HG03571 (cell line): ENCODE data around the gene ATP11A.

Source experiments
- ATAC-seq: cut with Tn5 transposase; IDR thresholded peaks from one replicate; pipeline ENCODE4 v1.9.1; 2021; ENCODE audit not compliant: unreplicated experiment

The ATP11A gene

DNA sequence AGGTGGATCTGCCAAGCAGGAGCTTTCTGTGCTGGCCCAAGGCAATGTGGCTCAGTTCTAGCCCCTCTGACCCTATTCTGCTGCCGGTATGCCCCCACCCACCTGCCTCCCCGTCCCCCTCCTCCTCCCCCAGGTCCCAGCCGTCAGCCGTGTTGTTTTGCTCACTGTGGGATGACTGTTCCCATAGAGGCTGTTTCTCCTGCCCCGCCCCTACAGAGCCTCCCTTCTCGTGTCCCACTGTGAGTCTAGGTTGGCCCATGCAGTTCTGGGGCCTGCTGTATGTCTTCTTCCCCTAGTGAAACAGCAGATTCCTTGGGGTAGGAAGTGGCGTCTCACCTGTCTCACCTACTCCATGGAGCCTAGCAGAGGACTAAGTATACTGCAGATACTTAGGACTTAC, 48.8 kb downstream of the ATP11A start:
- no peak for ATAC-seq

DNA sequence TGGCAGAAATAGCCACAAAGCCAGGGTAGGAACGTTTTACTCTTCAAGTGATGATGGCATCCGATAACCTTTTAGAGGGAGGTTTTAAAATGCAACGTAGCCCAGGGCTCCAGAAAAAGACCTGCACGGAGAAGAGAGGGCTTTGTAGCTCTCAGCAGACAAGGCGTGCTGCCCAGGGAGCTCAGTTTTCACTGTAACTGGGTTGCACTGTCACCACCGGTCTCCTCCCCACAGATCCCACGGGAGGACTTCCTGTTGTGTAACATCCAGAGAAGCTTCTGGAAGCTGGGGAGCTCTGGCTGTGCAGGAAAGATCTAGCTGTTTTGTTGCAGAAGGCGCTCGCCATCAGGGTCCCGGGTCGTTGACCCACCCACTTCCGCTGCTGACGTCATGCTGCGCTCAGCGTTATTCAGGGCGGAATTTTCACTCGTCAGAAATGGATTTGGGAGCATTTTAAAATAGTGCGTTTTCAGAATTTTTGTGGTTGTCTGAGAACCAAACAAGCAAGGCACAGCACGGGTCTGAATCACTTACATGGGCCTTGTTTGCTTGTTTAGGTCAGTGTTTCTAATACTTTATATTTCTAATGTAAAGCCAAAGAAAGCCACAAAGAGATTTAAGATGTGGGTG, 50.8 kb downstream of the ATP11A start:
- no peak for ATAC-seq

DNA sequence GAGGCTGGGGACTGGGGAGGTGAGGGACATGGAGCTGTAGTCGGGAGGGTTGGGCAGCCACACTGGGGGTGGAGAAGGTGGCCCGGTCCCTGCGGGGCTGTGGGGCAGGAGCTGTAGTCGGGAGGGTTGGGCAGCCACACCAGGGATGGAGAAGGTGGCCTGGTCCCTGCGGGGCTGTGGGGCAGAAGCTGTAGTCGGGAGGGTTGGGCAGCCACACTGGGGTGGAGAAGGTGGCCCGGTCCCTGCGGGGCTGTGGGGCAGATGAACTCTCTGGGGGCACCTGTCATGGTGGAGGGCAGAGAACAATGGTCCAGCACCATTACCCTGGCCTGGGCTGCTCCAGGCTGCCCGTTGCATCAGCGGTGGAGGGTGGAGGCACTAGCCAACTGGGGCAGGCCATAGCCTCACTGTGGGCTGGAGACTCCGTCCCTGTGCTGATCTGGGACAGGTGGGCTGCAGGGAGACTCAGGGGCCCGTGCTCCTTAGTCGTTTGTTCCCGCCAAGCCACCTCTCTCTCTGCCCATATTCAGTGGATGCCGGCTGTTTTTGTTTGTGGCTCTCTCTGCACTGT, 51.4 kb downstream of the ATP11A start:
- no peak for ATAC-seq

DNA sequence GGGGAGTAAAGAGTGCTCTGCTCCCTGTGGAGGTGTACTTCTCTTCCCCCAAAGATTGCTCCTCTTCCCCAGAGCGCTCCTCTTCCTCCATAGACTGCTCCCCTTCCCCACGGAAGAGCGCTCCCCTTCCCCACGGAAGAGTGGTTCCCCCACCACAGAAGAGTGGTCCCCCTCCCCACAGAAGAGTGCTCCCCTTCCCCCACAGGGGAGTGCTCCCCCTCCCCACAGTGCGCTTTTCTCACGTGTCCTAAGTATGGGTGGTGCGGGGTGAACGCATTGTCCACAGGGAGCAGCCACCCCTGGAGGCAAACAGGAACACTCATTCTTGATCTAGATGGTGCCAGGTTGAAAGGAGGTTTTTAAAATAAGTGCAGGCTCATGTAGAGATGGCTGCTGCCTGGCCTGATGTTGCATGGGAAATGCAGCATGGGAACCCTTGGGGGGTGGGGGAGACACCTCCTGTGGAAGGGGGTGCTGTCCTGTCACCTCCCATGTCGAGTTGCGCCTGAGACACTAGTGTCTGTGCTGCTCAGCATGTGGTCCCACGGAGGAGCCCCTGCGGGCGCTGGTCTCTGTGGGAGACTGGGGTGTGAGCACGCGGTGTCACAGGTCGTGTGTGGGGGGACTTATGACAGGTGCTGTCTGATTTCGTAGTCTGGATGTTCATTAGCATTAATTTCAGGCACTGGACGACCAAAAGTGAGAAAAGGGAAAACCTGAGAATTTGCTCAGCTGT, 52.2 kb downstream of the ATP11A start:
- ATAC-seq = no peak

DNA sequence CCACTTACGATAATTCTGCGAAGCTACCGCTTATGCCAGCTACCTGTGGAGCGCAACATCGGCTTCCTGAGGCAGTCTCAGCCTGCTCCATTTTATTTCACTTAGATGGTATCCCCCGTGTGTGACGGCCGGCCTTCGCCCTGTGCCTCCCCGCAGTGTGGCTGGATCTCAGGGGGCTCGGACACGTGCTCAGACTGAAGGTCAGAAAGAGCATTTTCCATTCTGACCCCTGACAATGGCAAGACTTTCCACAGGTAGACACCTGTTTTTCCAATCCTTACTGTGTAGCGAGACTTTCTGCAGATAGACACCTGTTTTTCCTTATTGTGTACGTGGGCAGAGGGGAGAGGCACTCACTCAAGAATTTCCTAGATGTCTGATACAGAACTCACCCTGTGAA, 52.7 kb downstream of the ATP11A start:
- no peak for ATAC-seq

DNA sequence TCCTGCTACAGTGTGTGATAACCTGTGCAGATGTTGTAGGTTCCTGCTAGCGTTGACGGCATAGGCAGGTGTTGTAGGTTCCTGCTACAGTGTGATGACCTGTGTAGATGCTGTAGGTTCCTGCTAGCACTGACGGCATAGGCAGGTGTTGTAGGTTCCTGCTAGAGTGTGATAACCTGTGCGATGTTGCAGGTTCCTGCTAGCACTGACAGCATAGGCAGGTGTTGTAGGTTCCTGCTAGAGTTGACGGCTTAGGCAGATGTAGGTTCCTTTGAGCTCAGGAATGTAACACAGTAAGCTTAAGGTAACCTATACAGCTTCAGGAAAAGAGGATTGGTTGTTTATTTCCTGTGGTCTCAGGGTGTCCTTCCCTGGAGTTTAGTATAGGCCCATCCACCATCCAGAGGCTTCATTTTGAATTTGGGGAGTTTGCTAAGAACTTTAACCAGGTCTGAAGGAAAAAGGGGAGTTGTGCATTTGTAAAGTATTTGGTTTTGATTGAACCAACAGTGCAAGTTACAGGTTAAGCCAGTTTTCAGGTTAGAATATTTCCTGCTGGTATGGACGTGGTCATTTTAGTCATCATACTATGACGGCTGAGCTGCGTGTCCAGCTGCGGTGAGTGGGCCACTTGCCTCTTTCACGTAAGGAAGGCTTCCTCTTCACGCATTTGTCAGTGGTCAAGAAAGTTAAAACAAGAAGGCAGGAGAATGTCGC, 53.8 kb downstream of the ATP11A start:
- no peak for ATAC-seq

DNA sequence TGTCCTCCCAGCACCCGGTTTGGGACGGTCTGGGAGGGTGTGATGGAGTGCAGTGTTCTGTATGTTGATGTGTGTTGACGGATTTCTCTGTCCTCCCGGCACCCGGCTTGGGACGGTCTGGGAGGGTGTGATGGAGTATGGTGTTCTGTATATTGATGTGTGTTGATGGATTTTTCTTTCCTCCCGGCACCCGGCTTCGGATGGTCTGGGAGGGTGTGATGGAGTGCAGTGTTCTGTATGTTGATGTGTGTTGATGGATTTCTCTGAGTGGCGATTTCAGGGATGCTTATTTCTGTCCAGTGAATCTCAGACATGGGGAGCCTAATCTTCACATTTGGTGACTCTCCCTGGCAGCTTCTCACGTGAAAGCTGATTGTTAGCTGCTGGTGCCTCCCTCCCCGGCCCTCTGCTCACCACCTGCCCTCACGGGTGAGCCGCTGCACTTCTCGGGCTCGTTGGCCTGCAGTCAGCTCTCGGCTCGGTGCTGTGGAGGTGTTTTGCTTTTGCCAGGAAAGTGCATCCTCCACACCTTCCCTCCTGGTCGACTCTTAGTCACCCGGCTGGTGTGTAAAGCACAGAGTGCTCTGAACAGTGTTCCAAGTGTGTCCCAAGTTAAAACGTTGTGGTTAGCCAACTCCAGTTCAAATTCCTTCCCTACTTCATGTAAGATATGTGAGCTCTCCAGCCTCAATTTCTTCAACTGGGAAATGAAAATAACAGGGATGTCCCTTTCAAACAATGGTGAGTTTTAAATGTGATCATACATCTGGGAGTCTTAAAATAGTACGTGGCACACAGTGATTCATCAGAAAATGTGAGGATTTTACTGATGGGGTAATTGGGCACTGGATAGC, 54.6 kb downstream of the ATP11A start:
- no peak for ATAC-seq

DNA sequence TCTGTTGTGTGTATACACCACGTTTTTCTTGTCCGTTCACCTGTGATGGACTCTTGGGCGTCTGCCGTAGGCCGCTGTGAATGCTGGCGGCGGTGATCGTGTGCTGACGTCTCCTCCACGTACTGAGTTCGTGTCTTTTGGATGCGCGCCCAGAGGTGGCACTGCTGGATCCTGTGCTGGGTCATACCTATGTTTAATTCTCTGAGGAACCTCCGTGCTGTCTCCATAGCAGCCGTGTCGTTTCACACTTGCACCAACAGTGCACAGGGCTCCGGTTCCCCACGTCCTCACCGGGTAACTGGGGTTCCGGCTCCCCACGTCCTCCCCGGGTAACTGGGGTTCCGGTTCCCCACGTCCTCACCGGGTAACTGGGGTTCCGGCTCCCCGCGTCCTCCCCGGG, 56.2 kb downstream of the ATP11A start:
- no peak for ATAC-seq

DNA sequence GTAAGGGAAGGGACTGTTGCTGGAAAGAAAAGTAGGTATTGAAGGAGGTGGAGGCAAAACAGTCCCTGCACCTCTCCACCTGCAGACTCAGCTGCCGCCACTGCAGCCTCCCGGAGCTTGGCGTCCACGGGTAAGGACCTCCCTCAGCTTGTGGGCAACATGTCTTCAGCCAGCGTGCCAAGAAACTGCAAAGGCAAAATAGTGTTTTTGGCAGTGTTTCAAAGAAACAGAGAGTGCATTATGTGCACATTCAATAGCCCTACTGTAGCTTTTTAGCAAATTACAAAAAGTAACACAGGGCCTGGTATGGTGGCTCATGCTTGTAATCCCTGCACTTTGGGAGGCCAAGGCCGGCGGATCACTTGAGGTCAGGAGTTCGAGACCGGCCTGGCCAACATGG, 57.4 kb downstream of the ATP11A start:
- no peak for ATAC-seq

DNA sequence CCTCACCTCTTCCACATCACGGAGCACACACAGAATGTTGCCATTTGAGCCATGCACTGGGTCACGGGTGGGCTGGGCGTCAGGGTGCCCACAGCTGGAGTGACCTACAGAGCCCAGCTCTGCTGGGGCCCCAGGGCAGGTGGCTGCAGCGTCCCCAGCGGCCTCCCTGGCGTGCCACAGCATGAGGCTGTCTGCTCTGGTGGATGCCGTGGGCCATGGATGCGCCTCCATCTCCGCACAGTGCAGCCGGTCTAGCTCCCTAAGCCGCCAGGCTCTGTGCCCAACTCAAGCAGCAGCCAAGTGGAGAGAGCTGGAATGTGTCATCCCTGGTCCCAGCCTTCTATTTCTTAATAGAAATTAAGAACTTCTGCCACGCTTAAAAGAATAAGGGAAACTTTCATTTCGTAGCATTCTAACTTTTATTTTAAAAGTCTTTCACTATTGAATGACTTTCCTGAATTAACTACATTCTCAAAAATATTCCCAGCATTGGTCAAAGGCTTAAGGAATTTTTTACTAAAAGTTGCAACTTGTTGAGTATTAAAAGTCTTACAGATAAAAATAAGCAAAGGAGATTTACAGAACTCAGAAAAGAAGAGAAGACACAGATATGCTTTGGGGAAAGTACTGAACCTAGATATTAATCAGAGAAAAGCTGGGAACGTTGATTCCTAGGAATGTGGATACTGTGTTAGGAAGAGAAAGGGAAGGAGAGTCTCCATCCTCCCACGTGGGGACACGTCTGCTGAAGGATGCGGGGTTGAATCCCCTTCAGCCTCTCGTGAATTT, 59.3 kb downstream of the ATP11A start:
- ATAC-seq = no peak

DNA sequence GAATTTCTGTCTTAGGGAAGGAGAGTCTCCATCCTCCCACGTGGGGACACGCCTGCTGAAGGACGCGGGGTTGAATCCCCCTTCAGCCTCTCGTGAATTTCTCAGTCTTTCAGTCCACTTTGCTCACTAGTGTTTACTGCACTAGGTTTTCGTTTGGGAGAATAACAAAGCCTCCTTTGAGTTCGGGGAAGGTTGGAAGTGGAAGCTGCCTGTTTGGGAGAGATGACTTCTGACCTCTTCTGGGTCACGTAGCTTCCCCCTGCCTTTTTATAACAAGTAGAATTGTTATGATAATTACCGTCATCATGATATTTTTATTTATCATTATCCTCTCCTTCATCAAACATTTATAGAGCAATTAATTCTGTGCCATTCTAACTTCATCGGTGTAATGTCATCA, 60.7 kb downstream of the ATP11A start:
- no peak for ATAC-seq

DNA sequence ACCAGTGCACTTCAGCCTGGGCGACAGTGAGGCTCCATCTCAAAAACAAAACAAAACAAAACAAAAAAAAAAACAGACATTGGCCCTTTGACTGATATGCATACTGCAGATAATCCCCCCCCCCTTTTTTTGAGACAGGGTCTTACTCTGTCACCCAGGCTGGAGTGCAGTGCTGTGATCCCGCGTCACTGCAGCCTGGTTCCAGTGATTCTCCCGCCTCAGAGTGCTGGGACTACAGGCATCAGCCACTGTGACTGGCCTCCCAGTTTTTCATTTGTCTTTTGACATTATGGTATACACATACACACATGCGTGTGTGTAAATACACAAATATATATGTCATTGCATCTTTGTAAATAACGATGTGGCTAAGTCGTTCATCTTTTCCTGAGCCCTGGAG, 61.8 kb downstream of the ATP11A start:
- no peak for ATAC-seq

DNA sequence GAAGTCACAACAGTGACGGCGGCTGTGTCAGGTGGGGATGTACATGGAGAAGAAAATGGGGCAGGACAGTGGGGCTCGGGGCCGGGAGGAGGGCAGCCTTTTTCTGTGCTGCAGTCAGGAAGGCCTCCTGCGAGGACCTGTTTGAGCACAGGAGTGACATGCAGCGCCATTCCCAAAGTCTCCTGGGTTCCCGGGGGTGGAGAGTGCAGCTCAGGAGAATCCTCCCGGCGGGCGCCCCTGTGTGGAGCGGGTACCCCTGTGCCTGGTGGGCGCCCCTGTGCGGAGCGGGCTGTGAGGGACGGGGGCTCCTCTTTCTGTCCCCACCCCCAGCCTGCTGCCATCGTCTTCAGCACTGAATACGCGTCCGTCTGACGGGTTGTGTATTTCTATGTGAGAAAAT, 62.4 kb downstream of the ATP11A start:
- no peak for ATAC-seq

DNA sequence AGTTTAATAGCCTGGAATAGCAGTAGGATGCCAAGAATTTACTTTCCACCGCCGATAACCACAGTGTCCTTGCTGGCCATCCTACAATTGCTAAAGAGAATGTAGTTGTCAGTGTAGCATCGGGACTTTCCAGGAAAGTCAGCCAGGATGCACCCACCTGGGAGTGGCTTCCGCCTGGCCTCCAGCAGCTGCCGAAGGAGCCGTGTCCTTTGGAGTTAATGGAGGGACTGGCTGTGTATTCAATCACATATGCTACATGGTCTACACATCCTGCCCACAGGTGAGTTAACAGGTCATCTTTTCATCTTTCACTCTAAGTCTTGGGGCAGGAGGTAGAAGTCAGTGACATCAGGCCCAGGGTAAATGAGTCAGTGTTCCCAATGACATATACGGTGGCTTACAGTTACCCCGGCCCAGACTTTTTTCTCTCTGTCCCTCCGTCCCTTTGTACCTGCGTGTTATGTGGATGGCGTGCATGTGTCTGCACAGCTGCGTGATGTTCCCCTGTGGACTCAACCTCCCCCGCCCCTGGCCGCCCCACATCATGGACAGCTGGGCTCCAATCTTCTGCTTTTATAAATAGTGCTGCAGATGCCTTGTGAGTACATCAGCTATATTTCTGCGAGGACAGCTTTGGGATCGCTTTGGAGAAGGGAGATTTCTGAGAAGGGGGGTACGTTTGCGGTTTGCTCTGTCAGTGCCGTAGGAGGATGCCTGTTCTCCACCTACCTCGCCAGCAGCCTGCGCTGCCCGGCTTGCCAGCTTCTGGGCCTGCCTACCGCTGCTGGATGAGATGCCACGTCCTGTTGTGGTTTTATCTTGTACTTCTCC, 63.1 kb downstream of the ATP11A start:
- ATAC-seq = no peak

DNA sequence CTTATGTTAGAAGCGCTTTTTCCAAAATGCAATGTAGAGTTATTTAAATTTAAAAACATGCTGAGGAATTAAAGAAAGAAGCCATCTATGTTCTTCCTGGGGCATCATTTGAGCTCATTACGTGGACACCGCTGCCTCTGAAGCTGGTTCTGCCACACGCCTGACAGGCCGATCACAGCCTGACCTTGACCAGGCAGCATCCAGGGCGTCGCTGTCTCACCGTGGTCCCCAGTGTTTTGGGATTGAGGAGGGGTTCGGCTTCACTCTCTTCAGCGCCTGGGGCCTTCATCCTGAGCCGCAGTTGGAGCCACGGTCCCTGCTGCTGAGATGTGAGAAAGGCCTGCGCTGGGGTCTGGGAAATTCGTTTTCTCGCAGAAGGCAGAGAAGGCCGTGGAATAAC, 64.0 kb downstream of the ATP11A start:
- ATAC-seq = no peak

DNA sequence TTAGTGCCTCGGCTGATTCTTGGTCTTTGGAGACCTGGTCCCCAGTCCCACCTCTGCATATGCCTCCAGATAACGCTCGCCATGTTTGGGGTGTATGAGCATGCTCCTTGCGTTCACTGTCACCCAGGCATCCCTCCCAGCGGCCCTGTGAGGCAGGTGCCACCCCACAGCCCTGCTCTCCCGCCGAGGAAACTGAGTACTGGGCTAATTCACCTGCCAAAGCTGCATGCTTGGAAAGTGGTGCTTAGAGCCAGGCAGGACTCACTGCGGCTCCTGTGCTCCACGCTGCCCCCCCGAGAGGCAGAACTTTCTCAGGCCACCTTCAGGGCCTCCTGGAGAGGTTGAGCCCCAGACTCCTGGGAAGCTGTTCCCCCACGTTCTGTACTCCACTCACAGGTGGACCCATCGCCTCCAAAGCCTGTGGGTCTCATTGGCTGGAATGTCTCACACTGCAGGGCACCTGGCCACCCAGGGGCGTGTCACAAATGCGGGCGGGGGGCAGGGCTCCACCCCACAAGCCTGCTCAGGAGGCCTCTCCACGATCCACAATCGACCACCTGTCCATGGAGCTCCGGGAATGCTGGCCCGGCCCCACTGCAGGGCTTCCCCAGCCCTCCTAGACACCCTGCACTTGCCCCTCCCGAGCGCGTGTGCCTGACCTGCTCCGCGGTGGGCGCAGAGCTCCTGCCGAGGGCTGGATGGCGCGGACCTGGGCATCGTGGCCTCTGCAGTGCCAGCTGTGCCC, 64.6 kb downstream of the ATP11A start:
- no peak for ATAC-seq

DNA sequence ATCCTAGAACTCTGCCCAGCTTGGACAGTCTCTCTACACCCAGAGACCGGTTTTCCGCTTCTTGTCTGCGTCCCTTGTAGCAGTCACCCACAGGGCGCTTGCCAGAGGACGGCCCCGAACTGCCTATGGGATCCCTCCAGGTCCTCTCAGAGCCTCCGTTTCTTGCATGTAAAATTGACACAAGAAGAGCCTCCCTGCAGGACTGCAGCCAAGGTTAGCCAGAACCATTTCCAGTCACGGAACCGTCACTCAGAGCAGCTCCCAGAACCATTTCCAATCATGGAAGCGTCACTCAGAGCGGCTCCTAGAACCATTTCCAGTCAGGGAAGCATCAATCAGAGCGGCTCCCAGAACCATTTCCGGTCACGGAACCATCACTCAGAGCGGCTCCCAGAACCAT, 65.5 kb downstream of the ATP11A start:
- no peak for ATAC-seq

DNA sequence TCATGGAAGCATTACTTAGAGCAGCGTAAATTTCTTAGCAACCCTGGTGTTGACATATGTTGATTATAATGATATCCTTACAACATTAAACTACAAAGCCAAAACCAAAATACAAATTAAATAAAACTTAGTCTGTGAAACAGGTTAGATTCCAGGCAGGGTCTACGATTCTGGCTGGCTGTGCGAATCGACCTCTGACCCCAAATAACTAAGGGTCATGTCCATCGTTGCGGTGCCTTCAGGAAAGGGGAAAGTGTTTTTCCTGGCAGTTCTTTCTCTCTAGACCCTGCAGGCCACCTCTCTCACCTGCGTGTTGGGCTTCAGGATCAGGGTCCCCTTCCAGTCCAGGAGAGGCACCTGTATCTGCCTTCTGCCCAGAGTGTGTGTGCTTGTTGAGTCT, 66.2 kb downstream of the ATP11A start:
- ATAC-seq = no peak

DNA sequence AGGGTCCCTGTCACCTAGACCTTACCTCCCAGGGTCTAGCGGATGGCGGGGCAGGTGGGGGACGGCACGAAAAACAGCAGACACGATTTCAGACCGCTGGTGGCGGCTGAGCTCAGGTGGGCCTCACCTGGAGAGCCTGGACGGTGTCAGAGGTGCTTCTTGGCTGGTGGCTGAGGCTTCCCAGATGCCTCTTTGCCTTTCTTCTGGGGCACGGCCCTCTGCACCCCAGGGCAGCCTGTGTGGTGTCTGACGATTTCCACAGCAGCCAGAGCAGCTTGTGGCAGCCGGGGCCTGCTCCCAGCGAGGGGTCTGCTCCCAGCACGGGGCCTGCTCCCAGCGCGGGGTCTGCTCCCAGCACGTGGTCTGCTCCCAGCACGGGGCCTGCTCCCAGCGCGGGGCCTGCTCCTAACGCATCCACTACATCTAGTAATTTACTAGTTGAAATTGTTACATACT, 66.7 kb downstream of the ATP11A start:
- ATAC-seq = no peak
